ENCODE results near the gene RASAL1.

- no peak for TF ChIP-seq CTCF (conservative IDR thresholded peaks at IDR 0.05 in 1 of 2, IDR thresholded peaks at IDR 0.05 in 1 of 2; ENCODE audit: extremely low read depth in 1 of 2, insufficient read depth in 1 of 2, low read depth in 1 of 2, low read length in 2 of 2)
- TF ChIP-seq EZH2 (IDR thresholded peaks at IDR 0.05; ENCODE audit: borderline replicate concordance, low read length) = no peak
These were observed 7.3 kb upstream of the RASAL1 start for GRCh38 chr12:113142886-113143332.
